ENCODE results near the gene AMDHD1.

The AMDHD1 gene

DNA sequence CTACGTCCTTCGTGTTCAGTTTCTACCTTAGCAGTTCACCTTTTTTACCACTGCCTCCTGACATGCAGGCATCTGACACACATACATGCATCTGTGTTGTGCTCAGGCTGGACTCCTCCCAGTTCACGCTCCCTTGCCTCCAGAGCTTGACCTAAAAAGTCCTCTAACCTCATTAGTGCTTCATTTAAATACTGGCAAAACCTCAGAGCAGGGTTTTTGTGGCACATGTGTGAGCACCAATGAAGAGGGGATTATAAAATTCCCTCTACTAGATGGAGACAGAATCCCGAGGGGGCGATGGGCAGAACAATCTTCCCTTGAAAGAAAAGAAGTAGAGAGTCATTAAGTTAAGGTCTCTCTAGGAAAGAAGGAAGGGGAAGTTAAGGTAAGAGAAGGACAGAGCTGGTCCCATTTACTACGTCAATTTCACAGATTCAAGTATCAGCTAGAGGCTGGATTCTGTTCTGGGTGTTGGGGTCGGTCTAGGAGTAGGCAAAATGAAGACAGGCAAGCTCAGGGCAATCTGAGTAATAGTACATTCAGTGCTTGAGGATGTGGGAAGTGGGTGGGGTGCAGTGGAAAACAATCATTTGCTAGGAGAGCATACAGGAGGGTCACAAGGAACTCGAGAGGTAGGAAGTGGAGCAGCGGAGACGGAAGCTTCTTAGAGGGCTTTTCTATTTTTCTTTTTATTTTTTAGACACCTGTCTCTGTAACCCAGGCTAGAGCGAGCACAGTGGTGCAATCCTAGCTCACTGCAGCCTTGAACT lies 45.6 kb downstream of the AMDHD1 start:
- Histone ChIP-seq H3K9me3 (ENCODE audit: control insufficient read depth, insufficient read depth, low read depth, low read length) (no peaks in the 10 kb centered on the region), H3K4me3 (ENCODE audit: low read depth, low read length) (no peak overlapping the region), H3K4me1 (ENCODE audit: control insufficient read depth, insufficient read depth, low read length) (no peaks in the 10 kb centered on the region), H3K27ac (ENCODE audit: extremely low read depth, low read depth, low read length) (no peak overlapping the region), H3K36me3 (ENCODE audit: control insufficient read depth in 2 of 2, insufficient read depth in 1 of 2, low read length in 2 of 2) (no peaks in the 10 kb centered on the region)
- TF ChIP-seq ZNF610 (tag by site-specific recombination; IDR thresholded peaks at IDR 0.05; ENCODE audit: borderline replicate concordance) = no peak
- no peak for TF ChIP-seq TRIM28 (IDR thresholded peaks at IDR 0.05; ENCODE audit: borderline replicate concordance, low read length)
- TF ChIP-seq ZNF670 (tag by site-specific recombination; IDR thresholded peaks at IDR 0.05; ENCODE audit: low read depth) = no peak
- no peak for TF ChIP-seq ZBTB10 (tag by site-specific recombination; IDR thresholded peaks at IDR 0.05)
- TF ChIP-seq KLF10 (tag by site-specific recombination; IDR thresholded peaks at IDR 0.05) = no peak
- no peak for TF ChIP-seq ZSCAN23 (tag by site-specific recombination; IDR thresholded peaks at IDR 0.05)
- TF ChIP-seq ZNF426 (tag by site-specific recombination; IDR thresholded peaks at IDR 0.05) = no peak
- no peak for TF ChIP-seq AEBP2 (tag by site-specific recombination; IDR thresholded peaks at IDR 0.05; ENCODE audit: borderline replicate concordance)
- TF ChIP-seq ZNF221 (tag by site-specific recombination; IDR thresholded peaks at IDR 0.05; ENCODE audit: borderline replicate concordance) = no peak
- TF ChIP-seq ZIC2 (tag by site-specific recombination; IDR thresholded peaks at IDR 0.05) = no peak
- no peak for TF ChIP-seq ZBTB44 (tag by site-specific recombination; IDR thresholded peaks at IDR 0.05)
- TF ChIP-seq ZNF561 (tag by site-specific recombination; IDR thresholded peaks at IDR 0.05; ENCODE audit: borderline replicate concordance) = no peak
- no peak for TF ChIP-seq ZNF157 (tag by site-specific recombination; IDR thresholded peaks at IDR 0.05)
- TF ChIP-seq ZEB2 (tag by site-specific recombination; IDR thresholded peaks at IDR 0.05) = no peak
- TF ChIP-seq MEIS1 (CRISPR knock-in tag; IDR thresholded peaks at IDR 0.05; ENCODE audit: borderline replicate concordance) = no peak
- TF ChIP-seq SCRT2 (tag by site-specific recombination; IDR thresholded peaks at IDR 0.05) = no peak
- no peak for TF ChIP-seq ZNF623 (tag by site-specific recombination; IDR thresholded peaks at IDR 0.05)
- TF ChIP-seq ZBTB17 (tag by site-specific recombination; IDR thresholded peaks at IDR 0.05) = no peak
- TF ChIP-seq, protein P1, sequence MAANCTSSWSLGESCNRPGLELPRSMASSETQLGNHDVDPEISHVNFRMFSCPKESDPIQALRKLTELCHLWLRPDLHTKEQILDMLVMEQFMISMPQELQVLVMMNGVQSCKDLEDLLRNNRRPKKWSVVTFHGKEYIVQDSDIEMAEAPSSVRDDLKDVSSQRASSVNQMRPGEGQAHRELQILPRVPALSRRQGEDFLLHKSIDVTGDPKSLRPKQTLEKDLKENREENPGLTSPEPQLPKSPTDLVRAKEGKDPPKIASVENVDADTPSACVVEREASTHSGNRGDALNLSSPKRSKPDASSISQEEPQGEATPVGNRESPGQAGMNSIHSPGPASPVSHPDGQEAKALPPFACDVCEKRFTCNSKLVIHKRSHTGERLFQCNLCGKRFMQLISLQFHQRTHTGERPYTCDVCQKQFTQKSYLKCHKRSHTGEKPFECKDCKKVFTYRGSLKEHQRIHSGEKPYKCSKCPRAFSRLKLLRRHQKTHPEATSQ (tag by site-specific recombination; IDR thresholded peaks at IDR 0.05) = no peak
- POLR2A ChIA-PET = no interaction called here
- CTCF ChIA-PET = interaction anchor here (0.9 to 4.5 kb wide), 3 partner anchors 10 to 12 kb away, joined by 3 to 22 read pairs (median 4); no protein-coding TSS in a partner anchor

All from HEK293 (cell line).